Activated CD8-positive, alpha-beta memory T cell treated with anti-CD3 and anti-CD28 coated beads for 4 hours (primary cell): ENCODE results near the gene INTS7.
"Not testable (repeated sequence)": the region's sequence is repeated elsewhere in the genome, so short reads cannot be mapped to it uniquely, and the experiment has no call there.

ENCODE experiments used
- DNase-seq, 2 donors: peaks; one replicate each; pipeline ENCODE4 v3.0.0-alpha.2; 2020; ENCODE audit warnings: low read depth in 2 of 2

The INTS7 gene

DNA sequence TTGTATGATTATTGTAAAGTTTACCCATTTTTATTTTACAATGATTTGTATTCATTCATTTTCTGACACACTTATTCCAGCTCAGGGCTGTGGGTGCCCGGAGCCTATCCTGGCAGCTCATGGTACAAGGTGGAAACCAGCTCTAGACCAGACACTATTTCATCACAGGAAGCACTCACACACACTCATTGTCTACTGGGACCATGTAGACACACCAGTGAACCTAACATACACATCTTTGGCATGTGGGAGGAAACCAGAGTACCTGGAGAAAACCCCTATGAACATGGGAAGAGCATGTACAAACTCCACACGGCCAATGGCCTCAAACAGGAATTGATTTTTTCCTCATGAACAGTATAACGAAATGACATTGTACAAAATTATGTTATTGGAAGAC is 2.5 kb upstream of the INTS7 start:
- DNase-seq: no peak

DNA sequence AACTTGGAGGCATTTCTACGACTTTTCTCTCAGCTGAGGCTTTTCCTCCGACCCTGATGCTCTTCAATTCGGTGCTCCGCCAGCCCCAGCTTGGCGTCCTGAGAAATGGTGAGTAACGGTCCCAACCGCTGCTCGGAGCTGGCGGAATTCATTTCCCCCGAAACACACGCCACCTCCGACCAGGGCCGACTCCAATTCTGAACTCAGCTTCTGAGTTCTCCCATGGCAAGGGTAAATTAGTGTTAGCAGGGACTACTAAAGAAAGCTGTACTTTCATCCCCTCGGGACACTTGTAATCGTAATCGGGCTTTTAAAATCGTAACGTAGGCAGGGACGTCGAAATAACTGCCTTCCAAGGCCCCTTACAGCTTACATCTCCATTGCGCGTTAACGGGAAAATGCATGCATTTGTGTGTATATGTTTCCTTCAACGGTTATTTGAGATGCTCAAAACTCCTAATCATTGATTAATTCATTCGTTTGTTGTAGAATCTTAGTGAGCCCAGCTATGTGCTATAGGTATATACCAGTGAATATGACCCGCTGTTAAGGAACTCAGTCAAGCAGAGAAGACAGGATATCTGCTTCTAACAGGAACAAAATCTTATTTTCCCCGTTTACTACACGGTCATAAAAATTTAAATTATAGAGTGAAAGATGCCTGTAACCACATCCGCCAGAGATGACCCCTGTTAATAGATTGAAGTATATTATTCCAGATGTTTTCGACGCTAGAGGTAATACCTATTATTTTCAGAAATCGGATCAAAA is 663 bp upstream of the INTS7 start:
- no peak for DNase-seq

DNA sequence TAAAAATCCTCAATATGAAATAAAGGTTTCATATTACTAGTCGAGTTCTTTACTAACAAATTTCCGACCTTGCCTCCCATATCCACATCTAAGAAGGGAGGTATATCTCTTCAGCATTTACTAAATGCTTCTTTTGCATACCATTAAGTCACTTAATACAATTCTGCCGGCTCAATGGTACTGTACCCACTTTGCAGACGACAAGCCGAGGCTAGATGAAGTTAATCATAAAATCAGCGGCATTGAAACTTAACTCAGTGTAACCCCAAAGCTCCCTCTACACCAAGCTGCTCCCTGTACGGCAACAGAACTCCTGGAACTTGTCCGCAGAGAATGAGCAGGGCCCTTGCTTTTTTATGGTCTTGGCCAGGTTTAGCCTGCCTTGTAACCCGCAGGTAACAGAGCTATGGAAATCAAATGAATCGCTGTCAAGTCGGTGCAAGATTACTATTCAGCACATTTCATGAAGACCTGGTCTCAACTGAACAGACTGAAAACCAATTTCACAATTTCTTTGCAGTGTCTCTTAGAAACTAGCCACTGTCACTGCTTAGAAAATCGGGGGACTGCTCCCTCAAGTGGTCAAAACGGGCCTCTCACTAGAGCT is 738 bp downstream of the INTS7 start:
- DNase-seq: no peak

DNA sequence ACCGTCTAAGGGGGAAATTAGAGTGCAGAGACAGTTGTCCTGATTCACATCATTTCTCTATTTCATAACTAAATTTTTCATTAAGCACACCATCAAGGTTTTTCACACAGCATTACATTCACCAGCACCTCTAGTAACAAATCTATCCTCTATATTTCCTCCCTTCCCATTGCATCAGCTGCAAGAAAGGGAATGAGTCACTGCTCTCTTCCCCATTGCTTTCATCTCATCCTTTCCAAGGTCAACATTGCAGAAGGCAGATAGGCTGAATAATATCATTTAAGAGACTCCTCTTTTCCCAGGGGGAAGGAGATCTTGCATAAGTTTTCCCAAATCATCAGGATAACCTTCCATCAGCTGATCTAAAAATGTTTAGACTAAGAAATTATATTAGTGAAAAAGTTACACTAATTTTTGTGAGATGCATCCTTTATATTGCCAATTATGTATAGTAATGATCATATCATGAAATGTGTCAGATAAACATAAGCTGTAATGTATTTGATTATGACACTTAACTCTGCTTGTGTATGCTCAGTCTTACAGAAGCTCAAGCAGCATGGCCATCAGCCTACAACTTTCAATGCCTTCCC is 4.3 kb downstream of the INTS7 start:
- no peak for DNase-seq

DNA sequence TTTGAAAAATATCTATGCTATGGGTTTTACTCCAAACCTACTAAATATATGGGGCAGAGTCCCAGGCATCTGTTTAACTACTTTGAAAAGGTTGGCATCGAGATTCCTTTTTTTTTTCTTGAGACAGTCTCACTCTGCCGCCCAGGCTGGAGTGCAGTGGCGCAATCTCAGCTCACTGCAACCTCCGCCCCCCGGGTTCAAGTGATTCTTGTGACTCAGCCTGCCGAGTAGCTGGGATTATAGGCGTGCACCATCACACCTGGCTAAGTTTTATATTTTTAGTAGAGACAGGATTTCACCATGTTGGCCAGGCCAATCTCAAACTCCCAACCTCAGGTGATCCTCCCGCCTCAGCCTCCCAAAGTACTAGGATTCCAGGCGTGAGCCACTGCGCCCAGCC is 7.6 kb downstream of the INTS7 start:
- DNase-seq: not testable (repeated sequence)

DNA sequence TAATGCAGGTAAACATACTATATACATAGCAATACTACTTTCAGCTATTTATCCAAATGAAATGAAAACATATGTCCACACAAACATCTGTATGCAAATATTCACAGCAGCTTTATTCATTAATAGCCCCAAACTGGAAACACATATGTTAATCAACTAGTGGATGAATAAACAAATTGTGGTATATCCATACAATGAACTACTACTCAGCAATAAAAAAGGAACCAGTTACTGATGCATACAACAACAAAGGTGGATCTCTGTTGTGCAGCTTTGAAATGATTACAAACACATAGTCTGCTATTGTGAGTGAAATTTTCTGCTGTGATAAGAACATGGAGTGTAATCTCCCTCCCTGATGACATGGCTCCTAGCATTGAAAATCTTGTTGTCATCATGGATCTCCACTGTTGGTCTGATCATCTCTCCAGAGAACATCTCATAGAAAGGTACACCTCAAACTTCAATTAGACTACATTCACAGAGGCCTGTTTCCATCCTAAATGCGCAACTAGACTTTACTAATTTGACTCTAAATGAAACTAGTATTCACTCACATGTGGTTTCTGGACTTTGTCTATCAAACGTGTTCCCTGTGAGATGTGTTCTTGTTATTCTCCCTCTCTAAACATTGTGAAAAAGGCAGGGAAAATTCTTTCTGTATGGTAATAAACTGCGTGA is 10.7 kb downstream of the INTS7 start:
- no peak for DNase-seq

DNA sequence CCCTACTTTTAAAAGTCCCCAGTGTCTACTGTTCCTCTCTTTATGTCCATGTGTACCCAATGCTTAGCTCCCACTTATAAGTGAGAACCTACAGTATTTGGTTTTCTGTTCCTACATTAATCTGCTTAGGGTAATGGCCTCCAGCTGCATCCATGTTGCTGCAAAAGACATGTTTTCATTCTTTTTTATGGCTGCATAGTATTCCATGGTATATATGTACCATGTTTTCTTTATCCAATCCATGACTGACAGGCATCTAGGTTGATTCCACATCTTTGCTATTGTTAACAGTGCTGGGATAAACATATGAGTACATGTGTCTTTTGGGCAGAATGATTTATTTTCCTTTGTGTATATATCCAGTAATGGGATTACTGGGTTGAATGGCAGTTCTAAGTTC is 12.4 kb downstream of the INTS7 start:
- DNase-seq: not testable (repeated sequence)

DNA sequence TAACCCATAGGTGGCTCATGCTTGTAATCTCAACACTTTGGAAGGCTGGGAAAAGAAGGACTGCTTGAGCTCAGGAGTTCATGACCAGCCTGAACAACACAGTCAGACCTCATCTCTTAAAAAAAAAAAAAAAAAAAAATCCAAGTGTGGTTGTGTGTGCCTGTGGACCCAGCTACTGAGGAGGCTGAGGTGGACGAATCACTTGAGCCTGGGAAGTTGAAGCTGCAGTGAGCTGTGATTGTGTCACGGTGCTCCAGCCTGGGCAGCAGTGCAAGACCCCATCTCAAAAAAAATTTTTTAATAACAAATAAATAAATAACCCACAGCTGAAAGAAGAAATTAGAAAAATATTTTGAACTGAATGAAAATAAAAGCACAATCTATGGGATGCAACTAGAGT is 13.8 kb downstream of the INTS7 start:
- no peak for DNase-seq

DNA sequence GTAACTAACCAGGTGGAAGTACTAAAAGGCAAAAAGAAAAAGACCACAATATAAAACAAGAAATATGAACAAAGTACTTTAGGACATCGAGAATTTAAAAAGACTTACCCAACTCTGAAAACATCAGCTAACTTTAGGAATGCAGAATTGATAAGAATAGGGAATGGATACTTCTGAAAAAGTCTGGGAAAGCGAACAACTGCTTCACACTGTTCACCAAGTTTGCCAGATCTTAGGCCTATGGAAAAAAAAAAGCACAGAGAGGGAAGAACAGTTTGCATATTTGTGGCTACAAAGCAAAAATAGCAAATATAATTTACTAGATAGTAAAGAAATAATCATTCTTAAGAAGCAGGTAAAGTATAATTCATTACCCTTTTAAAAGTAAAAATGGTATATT is 14.4 kb downstream of the INTS7 start:
- no peak for DNase-seq

DNA sequence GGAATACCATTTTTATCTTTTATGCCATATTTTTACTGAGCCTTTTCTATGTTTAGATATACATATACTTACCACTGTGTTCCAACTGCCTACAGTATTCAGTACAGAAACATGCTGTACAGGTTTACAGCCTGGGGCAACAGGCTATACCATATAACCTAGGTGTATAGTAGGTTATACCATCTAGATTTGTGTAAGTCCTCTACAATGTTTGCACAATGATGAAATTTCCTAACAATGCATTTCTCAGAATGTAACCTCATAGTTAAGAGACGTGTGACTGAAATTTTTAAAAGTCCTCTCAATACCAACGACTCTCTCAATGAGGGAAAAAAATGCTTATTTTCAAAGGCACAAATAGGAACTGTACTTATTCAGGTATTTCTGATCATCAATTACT is 21.7 kb downstream of the INTS7 start:
- no peak for DNase-seq

DNA sequence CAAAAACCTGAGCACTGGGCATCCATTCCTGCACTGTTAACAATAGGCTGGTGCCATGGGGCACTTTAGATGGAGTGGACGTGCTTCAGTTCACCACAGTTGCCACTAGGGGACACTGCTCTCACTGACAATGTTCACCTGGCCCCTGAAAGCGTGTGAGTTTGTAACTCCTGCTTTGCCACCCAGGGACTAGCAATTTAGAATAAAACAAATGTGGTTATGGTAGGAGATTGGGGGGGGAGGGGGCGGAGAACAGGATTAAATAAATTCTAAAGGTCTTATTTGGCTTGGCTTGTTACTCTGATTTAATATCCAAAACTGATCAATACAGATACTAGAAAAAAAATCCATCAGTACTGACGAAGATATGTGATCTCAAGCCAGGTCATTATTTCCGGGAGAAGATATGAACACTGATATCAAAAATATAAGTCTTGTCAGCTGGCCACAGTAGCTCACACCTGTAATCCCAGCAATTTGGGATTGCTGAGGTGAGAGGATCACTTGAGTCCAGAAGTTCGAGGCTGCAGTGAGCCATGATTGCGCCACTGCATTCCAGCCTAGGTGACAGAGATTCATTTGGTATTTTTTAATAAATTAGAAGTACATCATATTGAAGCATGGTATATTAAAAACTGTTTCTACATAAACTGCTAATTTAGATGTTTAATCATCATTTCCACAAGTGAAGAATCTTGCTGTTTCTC is 23.2 kb downstream of the INTS7 start:
- DNase-seq: peak; percentile 26 to 42

DNA sequence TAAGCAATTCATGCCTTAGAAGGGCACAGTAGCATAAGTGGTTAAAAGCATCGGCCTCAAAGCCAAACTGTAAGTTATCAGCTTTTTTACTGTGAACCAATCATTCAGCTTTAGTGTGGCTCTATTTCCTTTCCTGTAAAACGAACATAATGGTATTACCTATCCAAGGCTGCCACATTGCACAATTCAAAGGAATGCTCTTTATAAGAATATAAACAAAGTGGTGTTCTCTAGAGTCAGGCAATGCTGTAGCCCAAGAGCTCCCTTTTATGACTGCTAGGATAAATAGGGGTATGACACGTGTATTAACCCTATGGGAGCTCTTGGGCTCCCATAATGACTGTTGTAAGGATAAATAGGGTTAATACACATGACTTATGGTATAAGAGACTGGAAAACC is 25.4 kb downstream of the INTS7 start:
- DNase-seq: no peak

DNA sequence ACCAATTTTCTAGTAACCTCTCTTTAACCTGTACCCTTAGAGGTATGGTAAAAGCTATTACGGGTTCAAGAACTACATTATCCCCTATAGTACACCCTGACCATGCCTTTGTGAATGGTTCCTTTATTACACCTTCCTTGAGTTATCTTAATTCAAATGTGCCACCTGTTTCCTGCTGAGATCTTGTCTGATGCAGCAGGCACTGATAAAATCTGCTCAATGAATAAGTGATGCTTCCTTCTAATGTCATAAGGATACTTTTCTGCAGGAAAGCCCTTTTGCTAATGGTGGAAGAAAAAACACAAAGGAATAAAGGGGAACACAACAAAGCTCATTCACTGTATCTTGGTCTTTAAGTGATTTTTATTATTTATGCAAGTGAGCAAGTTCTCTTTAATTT is 25.8 kb downstream of the INTS7 start:
- no peak for DNase-seq

DNA sequence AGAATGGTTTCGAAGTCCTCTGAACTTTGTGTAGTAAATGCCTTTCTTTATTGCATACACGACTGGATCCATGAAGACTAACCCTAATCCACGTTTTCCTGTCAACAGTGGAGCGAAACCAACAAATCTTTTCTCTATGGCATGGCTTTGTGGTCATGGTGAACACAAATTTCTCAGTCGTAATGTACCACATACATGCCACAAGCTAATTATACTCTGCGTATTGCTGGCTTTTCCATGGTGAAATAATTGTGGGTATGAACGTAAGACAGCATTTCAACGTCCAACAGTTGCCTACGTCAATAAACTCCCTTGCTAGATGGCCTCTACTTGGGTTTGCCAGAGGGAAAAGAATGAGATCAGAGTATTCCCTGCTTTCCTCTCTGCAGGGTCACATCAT is 27.5 kb downstream of the INTS7 start:
- DNase-seq: no peak

DNA sequence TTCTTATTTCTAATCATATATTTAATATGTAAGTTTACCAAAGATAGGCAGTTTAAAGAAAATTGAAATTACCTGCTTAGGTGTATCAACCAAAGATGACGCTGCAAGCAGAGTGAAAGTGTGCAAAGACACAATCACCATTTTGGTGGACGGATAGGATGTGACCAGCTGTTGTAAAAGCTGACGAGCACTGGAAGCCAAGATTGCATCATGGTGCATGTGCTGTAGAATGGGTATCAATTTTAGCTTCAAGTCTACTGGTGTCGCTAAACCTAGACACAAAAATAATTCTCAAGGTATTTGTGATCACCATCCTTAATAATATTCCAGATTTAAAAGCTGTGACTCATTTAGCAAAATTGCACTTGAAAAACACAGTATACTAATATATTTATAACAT is 28.2 kb downstream of the INTS7 start:
- no peak for DNase-seq

DNA sequence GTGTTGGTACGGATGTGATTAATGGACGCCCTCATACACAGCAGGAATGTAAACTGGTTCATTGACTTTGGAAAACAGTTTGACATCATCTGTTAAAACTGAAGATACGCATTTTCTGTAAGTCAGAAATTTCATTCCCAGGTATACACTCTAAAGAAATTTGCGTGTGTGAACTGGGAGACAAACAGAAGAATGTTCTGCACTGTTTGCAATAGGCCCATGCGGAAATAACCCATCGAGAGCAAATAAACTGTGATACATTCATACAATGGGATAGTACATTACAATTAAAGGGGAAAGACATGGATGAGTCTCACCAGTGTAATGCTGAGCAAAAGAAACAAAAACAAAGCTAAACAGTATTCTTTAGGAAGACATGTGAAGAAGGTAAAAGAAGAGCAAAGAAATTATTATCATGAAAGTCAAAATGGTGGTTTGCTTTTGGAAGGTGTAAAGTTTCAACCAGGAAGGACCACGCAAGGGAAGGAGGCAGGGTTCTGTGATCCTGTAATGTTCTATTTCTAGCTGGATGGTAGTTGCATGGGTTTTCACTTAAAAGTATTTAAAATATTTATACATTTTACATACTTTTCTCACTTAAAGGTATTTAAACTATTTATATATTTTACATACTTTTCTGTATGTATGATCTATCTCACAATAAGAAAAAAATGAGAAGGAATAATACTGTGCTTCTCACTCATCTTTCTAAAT is 30.3 kb downstream of the INTS7 start:
- DNase-seq: no peak

DNA sequence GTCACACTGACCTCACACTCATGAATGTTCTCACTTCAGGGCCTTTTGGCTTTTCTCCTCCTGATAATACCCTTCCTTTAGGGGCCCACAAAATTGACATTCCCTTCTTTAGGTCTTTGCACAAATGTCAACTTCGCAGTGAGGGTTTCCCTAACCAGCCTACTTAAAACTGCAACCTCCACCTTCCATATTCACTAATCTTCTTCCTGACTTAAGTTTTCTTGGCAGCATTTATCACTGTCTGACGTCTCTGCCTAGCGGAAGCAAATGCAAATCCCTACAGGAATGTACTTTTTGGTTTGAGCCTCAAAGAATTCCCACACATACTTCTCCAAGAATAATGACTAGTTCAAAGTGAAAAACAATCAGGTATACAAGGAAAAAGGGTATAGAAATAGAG is 32.8 kb downstream of the INTS7 start:
- no peak for DNase-seq

DNA sequence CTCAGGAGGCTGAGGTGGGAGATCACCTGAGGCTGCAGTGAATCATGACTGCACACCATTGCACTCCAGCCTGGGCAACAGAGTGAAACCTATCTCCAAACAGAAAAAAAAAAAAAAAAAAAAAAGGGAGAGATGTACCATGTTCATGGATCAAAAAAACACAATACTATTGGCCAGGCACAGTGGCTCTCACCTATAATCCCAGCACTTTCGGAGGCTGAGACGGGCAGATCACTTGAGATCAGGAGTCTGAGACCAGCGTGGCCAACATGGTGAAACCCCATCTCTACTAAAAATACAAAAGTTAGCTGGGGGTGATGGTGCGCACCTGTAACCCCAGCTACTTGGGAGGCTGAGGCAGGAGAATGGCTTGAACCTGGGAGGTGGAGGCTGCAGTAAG is 37.9 kb downstream of the INTS7 start:
- not testable (repeated sequence) for DNase-seq

DNA sequence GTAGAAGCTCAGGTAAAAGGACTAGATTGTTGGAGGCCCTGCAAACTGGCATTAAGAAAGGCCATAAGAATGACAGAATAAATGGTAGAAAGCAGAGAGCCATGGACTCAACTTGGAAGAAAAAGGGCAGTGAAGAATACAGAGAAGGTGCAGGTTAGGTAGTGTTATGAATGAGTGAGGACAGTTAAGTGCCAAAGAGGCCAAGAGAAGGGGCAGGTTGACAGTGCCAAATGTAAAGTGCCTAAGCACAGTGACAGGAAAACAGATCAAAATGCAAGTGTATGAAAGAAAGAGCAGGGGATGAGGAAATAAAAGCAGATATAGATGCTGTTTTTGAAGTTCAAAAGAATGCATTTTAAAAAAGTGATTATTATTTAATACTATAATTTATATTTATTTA is 43.7 kb downstream of the INTS7 start:
- no peak for DNase-seq

DNA sequence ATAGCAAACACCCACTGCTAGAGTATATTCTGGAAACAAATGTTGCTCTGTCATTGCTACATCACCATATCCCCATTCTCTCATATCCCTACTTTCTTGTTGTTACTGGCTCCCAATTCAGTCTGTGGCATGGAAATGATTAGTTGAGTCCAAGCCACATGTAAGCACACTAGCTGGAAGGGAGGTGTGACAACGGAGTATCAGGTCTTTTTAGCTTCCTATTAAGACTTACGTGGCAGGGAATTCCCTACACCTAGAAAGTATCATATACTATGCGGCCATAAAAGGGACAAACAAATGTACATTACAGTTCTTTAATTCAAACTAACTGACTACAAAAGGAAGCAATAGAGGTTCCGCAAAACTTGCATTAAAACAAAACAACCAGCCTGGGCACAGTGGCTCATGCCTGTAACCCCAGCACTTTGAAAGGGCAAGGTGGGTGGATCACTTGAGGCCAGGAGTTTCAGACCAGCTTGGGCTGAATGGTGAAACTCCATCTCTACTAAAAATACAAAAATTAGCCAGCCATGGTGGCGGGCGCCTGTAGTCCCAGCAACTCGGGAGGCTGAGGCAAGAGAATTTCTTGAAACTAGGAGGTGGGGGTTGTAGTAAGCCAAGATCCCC is 48.6 kb downstream of the INTS7 start:
- DNase-seq: no peak
